ENCODE measurements around the gene CNTROB.

Gene CNTROB

DNA sequence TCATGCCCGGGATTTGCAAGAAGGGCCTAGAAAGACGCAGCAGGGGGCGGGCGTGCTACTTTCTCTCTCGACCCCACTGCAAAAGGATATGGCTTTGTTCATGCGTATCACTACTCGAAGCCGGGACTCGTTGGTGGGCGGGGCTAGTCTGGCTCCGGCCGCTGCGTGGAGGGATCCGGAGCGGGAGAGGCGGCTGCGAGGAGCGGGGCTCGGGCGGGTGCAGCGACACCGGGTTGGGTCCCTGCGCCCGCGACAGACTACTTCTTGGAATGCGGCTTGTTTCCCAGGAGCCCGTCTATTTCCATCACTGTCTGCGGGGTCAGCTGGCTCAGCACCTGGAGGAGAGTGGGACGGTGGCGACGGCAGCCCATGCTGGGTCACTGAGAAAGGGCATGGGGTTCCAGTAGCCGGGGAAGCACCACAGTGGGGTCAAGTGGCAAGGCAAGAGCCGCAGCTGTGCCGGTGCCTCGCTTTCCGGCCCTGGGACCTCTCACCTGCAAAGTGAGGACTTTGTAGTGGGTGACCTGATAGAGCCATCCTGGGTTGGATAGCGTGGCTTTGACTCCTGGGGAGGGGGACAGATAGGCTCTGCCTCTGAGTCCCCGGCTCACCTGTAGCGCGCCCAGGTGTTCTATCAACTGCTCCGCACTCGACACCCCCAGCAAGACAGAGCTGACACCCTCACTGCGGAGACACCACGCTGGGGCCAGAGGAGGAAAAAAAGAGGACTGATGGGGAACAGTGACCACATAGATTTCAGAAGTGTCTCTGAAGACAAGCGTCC is 9.0 kb upstream of the CNTROB start:
- peak; percentile 82 for DNase-seq (ENCODE audit: low spot score)
- TF ChIP-seq, protein P1, sequence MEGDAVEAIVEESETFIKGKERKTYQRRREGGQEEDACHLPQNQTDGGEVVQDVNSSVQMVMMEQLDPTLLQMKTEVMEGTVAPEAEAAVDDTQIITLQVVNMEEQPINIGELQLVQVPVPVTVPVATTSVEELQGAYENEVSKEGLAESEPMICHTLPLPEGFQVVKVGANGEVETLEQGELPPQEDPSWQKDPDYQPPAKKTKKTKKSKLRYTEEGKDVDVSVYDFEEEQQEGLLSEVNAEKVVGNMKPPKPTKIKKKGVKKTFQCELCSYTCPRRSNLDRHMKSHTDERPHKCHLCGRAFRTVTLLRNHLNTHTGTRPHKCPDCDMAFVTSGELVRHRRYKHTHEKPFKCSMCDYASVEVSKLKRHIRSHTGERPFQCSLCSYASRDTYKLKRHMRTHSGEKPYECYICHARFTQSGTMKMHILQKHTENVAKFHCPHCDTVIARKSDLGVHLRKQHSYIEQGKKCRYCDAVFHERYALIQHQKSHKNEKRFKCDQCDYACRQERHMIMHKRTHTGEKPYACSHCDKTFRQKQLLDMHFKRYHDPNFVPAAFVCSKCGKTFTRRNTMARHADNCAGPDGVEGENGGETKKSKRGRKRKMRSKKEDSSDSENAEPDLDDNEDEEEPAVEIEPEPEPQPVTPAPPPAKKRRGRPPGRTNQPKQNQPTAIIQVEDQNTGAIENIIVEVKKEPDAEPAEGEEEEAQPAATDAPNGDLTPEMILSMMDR (IDR thresholded peaks at IDR 0.05; ENCODE audit: extremely low read depth, missing control alignments), result no peak

DNA sequence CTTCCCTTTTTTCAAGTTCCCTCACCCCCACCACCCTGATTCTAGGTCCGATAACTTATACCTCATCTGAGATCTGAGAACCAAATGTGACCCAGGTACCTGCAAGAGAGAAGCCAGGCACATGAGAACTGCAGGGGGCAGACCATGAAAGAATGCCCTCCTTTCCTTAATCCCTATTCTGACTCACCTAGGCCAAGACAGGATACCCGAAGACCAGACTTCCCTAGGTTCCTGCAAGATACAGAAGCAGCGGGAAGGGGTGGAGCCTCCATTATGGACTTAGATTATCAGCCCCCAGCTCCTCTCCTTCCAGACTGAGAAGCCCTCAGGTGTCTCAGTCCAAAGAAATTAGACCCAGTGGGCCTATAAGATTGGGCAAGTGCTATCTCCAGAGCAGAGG is 4.4 kb upstream of the CNTROB start:
- DNase-seq (ENCODE audit: low spot score), result no peak
- TF ChIP-seq, protein P1 (IDR thresholded peaks at IDR 0.05; ENCODE audit: extremely low read depth, missing control alignments), result no peak

DNA sequence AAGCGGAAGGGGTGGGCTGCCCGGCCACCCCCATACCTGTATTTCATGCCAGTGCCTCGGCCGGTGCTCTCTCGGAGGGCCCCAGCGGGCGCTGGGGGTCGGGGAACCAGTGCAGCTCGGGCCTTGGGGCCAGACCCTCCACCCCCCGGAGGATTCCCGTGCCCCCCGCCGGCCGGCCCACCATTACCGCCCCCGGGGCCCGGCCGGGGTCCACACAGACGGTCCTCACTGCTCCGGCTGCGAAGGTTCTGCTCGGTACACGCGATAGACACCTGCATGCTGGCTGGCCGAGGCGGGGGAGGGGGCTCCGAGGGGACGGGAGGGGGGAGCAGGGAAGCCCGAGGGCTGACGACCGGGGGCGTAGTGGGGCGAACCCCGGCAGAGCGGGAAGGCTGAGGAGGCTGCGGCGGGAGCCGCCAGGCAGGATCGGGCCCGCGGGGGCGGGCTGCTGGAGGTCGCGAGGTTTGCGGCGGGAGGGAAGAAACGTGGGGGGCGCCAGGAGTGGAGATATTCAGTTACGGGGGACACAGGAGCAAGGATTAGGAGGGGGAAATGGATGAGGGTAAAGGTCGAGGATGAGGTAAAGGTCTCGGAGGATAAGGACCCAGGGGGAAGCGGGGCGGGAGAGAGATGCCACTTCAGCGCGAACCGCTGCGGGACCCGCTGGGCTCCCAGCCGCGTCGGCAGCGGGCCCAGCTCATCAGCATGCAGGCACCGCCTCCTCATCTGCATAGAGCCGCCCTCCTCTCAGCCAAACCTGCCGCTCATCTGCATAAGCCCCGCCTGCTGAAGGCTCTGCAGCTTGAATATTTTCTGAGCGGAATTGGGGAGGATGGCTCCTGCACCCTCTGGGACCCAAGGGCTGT is 2.6 kb upstream of the CNTROB start, which contains the start of gene KCNAB3:
Gene KCNAB3, minus strand, starts transcription at position 699 of the 866 bp plus-strand sequence. Its CDS starts 421 bp downstream, at position 278.
- TF ChIP-seq, protein P1 (IDR thresholded peaks at IDR 0.05; ENCODE audit: extremely low read depth, missing control alignments), result no peak
- peak; percentile 89 for DNase-seq (ENCODE audit: low spot score)

DNA sequence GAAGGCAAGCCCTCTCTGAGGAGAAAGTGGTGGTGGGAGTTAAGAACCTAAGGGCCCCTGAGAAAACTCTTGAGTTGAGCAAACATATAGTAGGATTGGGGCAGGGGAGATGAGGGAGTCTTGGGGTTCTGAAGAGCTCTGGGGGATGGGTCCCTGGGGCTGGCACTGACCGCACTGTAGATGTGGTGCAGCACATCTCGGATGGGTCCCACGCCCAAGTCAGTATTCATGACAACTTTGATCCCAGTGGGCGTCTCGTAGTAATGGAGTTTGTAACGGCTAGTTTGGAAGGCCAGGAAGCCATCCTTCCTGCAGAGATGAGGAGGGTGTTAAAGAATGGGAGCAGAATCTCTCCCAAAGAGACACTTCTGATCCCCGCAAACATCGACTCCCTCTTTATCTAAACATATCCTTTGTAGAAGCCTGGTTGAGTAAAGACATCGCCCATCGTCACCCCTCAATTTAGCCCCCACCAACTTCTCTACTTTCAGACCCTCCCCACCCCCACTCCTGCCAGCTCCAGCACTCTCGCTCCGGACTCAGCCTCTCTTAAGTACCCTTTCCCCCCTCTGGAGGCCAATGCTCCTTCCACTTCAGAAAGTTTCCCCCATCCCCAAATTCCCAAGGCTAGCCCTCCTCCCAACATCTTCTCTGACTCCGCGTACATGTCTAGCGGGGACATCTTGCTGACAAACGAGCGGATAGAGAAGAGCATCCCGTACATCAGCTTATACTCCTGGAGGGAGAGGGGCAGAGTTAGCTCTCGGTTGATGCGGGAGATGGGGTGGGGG is 970 bp upstream of the CNTROB start:
- DNase-seq (ENCODE audit: low spot score), result no peak
- TF ChIP-seq, protein P1 (IDR thresholded peaks at IDR 0.05; ENCODE audit: extremely low read depth, missing control alignments), result no peak

DNA sequence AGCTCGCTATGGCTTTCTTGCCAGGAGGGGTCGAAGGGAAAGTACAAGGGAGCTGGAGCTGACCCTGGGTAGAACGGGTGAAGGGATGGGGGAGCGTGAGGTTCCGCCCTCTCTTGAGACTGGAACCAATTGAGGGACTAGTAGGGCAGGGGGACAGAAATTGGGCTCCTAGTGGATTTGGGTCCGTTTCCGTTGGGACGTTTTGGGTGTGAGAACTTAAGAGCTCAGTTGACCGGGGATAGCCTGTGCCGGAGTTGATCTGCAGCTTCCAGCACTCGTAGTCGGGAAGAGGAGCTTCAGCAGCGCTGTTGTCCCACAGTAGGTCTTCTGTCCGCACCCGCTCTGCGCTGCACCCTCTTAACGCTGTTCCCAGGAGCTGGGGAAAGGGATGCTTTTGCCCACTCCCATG is 481 bp downstream of the CNTROB start:
- DNase-seq (ENCODE audit: low spot score), result no peak
- TF ChIP-seq, protein P1 (IDR thresholded peaks at IDR 0.05; ENCODE audit: extremely low read depth, missing control alignments), result no peak

DNA sequence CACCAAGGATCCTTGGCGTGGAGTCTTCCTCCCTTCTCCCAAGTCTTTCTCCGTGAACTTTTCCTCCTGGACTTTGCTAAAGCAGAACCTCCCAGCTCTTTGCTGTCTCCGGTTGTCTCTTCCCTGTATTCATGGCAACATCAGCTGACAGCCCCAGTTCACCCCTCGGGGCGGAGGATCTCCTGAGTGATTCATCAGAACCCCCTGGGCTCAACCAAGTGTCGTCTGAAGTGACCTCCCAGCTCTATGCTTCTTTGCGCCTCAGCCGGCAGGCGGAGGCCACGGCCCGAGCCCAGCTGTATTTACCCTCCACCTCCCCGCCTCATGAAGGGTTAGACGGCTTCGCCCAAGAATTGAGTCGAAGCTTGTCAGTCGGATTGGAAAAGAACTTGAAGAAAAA is 943 bp downstream of the CNTROB start:
- TF ChIP-seq, protein P1 (IDR thresholded peaks at IDR 0.05; ENCODE audit: extremely low read depth, missing control alignments), result no peak
- no peak for DNase-seq (ENCODE audit: low spot score)
